GM18951 (cell line): ENCODE results near the gene PHF1.
"Not testable (repeated sequence)": the region's sequence is repeated elsewhere in the genome, so short reads cannot be mapped to it uniquely, and the experiment has no call there.

ENCODE experiments used
- POLR2A ChIP-seq: IDR thresholded peaks from 4 replicates; pipeline ENCODE4 v1.6.1; 2011; ENCODE audit warnings: mild to moderate bottlenecking; ENCODE audit not compliant: insufficient read length, insufficient read depth; ENCODE audit errors: extremely low read depth
- in situ Hi-C: fragments of 300-500 bp; cut with MboI; formaldehyde crosslinking; loops from one replicate; pipeline ENCODE4 v1.12.0; 2022; ENCODE audit warnings: low sequenced_read_pairs, mixed read lengths, inconsistent platforms; ENCODE audit not compliant: unreplicated experiment

Gene PHF1

GRCh38 chr6:33380272-33380981 lies 30.4 kb upstream of the PHF1 start:
- TF ChIP-seq POLR2A: no peak
- in situ Hi-C loops: no loop called here

- no peak for TF ChIP-seq POLR2A
- in situ Hi-C loops: no loop called here
These were observed 27.2 kb upstream of the PHF1 start for GRCh38 chr6:33383427-33384185.

GRCh38 chr6:33384581-33385020 lies 26.2 kb upstream of the PHF1 start:
- TF ChIP-seq POLR2A: no peak
- in situ Hi-C loops: no loop called here

DNA sequence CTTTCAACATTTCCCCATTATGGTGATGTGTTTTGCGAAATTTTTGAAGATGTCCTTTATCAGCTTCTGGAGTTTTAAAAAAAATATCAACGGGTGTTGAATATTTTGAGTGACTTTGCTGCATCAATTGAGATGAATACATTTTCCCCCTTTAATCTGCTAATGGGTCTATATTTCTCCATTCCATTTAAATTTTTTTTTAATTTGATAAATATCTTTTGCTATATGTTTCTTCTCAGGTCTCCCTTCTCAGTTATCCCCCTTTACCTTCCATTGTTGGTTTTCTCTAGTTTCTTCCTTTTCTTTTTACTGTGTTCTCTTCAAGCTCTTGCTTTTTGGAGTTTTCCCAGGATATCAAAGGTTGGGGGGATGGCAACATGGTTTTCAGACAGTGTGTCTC lies 20.6 kb upstream of the PHF1 start:
- no peak for TF ChIP-seq POLR2A
- in situ Hi-C loops: no loop called here

- in situ Hi-C loops: no loop called here
- TF ChIP-seq POLR2A: no peak
These were observed 20.0 kb upstream of the PHF1 start for GRCh38 chr6:33390767-33391277.

GRCh38 chr6:33391278-33391921 lies 19.4 kb upstream of the PHF1 start, which contains the start of gene KIFC1:
Gene KIFC1, plus strand, starts transcription at chr6:33391823. Its CDS starts 163 bp downstream, at chr6:33391986.
- in situ Hi-C loops: no loop called here
- peak; percentile 75 for TF ChIP-seq POLR2A

GRCh38 chr6:33391922-33392594 lies 18.8 kb upstream of the PHF1 start:
- TF ChIP-seq POLR2A: no peak
- in situ Hi-C loops: no loop called here

GRCh38 chr6:33392595-33392948 lies 18.2 kb upstream of the PHF1 start:
- in situ Hi-C loops: no loop called here
- no peak for TF ChIP-seq POLR2A

DNA sequence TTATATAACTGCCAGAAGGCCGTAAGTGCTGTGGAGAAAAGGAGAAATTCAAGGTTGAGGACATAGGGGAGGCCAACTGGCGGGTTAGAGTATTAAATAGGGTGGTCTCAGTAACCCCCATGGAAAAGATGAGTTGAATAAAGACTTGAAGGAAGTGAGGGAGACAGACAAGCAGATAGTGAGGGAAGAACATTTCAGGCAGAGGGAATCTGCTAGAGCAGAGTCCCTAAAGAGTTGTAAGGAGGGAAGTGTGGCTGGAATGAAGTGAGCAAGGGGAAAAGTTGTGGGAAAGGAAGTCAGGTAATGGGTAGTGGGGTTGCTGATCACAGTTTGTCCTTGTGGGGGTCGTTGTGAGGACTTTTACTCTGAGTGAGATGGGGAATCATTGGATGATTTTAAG lies 17.8 kb upstream of the PHF1 start:
- in situ Hi-C loops: no loop called here
- no peak for TF ChIP-seq POLR2A

DNA sequence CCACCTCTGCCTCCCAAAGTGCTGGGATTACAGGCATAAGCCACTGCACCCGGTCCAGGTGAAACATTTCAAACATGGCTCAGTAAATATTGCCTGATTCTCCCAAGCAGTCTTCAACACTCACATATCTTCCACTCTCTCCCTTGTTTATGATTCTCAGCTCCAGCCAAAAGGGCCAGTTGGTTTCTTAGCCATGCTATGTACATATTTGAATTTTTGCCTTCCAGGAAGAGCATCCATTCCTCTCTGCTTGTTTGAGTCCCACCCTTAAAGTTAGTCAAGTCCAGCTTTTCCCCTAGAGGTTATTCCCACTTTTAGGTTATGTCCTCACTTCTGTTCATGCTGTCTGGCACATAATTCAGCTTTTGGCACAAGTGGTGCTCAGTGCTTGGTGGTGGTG lies 13.3 kb upstream of the PHF1 start:
- TF ChIP-seq POLR2A: no peak
- in situ Hi-C loops: no loop called here

DNA sequence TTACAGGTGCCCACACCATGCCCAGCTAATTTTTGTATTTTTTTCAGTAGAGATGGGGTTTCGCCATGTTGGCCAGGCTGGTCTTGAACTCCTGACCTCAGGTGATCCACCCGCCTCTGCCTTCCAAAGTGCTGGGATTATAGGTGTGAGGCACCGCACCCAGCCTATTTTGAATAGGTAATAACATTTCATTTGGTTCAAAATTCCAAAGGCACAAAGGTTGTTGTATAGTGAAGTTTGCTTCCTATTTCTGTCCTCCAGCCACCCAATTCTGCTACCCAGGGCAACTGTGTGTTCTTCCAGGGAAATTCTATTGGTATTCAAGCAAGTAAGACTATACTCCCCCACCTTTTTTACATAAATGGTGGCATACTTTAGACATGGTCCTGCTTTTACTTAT lies 12.2 kb upstream of the PHF1 start:
- in situ Hi-C loops: not testable (repeated sequence)

DNA sequence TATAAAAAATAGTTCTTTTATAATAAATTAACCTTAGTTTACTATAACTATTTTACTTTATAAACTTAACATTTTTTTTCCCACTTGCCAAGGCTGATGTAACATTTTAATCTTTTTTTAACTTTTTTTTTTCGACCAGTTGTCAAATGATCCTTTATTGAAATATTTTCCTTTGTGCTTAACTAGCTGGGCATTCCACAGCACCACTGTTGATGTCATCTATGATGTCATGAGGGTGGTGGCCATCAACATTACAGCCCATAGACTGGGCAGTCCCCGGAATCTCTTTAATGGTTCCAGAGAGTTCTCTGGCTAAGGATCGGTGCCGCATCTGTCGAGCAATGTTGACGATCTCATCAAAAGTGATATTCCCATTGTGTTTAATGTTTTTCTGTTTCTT lies 10.9 kb upstream of the PHF1 start:
- in situ Hi-C loops: not testable (repeated sequence)

- no peak for TF ChIP-seq POLR2A
- in situ Hi-C loops: no loop called here
These were observed 5.9 kb upstream of the PHF1 start for GRCh38 chr6:33404884-33405283.

DNA sequence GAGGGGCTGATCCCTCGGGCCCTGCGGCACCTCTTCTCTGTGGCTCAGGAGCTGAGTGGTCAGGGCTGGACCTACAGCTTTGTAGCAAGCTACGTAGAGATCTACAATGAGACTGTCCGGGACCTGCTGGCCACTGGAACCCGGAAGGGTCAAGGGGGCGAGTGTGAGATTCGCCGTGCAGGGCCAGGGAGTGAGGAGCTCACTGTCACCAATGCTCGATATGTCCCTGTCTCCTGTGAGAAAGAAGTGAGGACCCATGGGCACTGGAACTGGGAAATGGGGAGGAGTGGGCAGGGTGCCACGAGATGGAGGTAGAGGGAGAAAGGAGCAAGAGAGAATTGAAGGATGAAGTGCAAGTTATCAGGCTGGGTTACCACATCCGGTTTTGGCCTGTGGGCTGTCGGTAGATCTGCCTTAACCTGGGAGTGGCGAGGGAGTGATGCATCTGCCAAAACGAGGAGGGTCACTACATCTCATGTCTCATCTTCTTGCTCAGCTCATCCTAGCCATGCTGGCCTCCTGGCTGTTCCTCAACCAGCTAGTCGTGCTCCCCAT lies 5.4 kb upstream of the PHF1 start:
- in situ Hi-C loops: no loop called here

More for the DNA sequence above, 5.4 kb upstream of the PHF1 start:
- TF ChIP-seq POLR2A: no peak
